GM12878 (cell line): Measurements from ENCODE around the gene SLC25A41. TPM values are rescaled to one million over a fixed set of nuclear protein-coding genes. Genes with fewer than 3 reads are reported as not detected.

Source experiments
- ATF7 ChIP-seq: fragments of 450-650 bp; IDR thresholded peaks from 2 replicates; pipeline ENCODE4 v1.6.1; 2016; ENCODE audit warnings: low read depth, mild to moderate bottlenecking
- BCL11A ChIP-seq: IDR thresholded peaks from 2 replicates; pipeline ENCODE4 v1.6.1; 2011; ENCODE audit warnings: low read depth, low read length
- BRCA1 ChIP-seq: IDR thresholded peaks from 2 replicates; pipeline ENCODE4 v1.6.1; 2011; ENCODE audit warnings: low read depth, low read length, improper control_type of control experiment
- E2F4 ChIP-seq: IDR thresholded peaks from 2 replicates; pipeline ENCODE4 v1.6.1; 2012; ENCODE audit warnings: low read depth, low read length, improper control_type of control experiment
- E2F8 ChIP-seq: fragments of 450-650 bp; IDR thresholded peaks from 2 replicates; pipeline ENCODE4 v1.6.1; 2018; ENCODE audit warnings: mild to moderate bottlenecking, low read depth, moderate library complexity; ENCODE audit not compliant: partially characterized antibody
- FOS ChIP-seq: IDR thresholded peaks from 3 replicates; pipeline ENCODE4 v1.6.1; 2011; ENCODE audit warnings: borderline replicate concordance; ENCODE audit not compliant: insufficient read length; ENCODE audit errors: extremely low read depth
- HDAC2 ChIP-seq: fragments of 200-600 bp; sonication (generic); IDR thresholded peaks from 2 replicates; pipeline ENCODE4 v1.6.1; 2017
- JUNB ChIP-seq: IDR thresholded peaks from 2 replicates; pipeline ENCODE4 v1.6.1; 2016; ENCODE audit warnings: antibody characterized with exemption, mild to moderate bottlenecking
- PRDM15 ChIP-seq: fragments of 450-650 bp; formaldehyde crosslinking; IDR thresholded peaks from 2 replicates; pipeline ENCODE4 v1.4.0; 2020; ENCODE audit warnings: mild to moderate bottlenecking, moderate library complexity
- RAD51 ChIP-seq: fragments of 450-650 bp; IDR thresholded peaks from 2 replicates; pipeline ENCODE4 v1.6.1; 2016; ENCODE audit warnings: moderate library complexity, mild to moderate bottlenecking, inconsistent platforms
- RCOR1 ChIP-seq: conservative IDR thresholded peaks from 2 replicates; pipeline ENCODE4 v1.6.1; 2012; ENCODE audit warnings: low read depth, low read length, improper control_type of control experiment
- STAT1 ChIP-seq: fragments of 450-650 bp; conservative IDR thresholded peaks from 2 replicates; pipeline ENCODE4 v1.6.1; 2014; ENCODE audit warnings: antibody characterized with exemption, mild to moderate bottlenecking
- SUPT20H ChIP-seq: IDR thresholded peaks from 2 replicates; pipeline ENCODE4 v1.6.1; 2011; ENCODE audit warnings: low read depth, mild to moderate bottlenecking, low read length, moderate library complexity, borderline replicate concordance; ENCODE audit not compliant: control insufficient read depth
- TAF1 ChIP-seq: IDR thresholded peaks from 2 replicates; pipeline ENCODE4 v1.6.1; 2011; ENCODE audit warnings: mild to moderate bottlenecking, low read depth, low read length, borderline replicate concordance
- ZBTB4 ChIP-seq: fragments of 450-650 bp; formaldehyde crosslinking; IDR thresholded peaks from 2 replicates; pipeline ENCODE4 v1.4.0; 2022; ENCODE audit warnings: mild to moderate bottlenecking, moderate library complexity
- ZSCAN29 ChIP-seq: fragments of 450-650 bp; IDR thresholded peaks from 2 replicates; pipeline ENCODE4 v1.6.1; 2017; ENCODE audit warnings: mild to moderate bottlenecking, moderate library complexity
- polyA plus RNA-seq, 11 experiments: library from polyadenylated mRNA; depleted of rRNA in 4 of 11; unstranded in 6 of 11; stranded (reverse) in 5 of 11; fragments of >200 nt; fragmentation: Nextera tagmentation in 4 of 11; fragmentation: Illumina TruSeq in 1 of 11; extraction: Ambion mirVana in 4 of 11; extraction: Trizol in 1 of 11; gene quantifications; 1 replicate in 1 of 11; 2 replicates in 10 of 11; pipeline versions ENCODE4 v1.2.1 to v1.2.3, GENCODE V29; 2011 to 2016; ENCODE audit warnings: inconsistent platforms in 2 of 11, missing spikeins in 2 of 11, low read depth in 1 of 11
- total RNA-seq, 4 experiments: library from RNA; depleted of rRNA in 3 of 4; stranded (reverse); fragments of >200 nt in 3 of 4; fragmentation: Illumina TruSeq in 1 of 4; extraction: Trizol in 1 of 4; gene quantifications; 2 replicates each; pipeline versions ENCODE4 v1.2.1 to v1.2.3, GENCODE V29; 2013 to 2021
- TF ChIP-seq, protein P1 (sequence below): fragments of 450-650 bp; IDR thresholded peaks from 2 replicates; pipeline ENCODE4 v1.6.1; 2014; ENCODE audit warnings: mild to moderate bottlenecking

SLC25A41 gene
- total and polyA plus RNA-seq, 10 of the 15 experiments (the other 5 are each of a cell fraction or from before 2014, with no cell fraction given) = 0.23 to 1.2 (median 0.43) TPM; not detected in 2

- TF ChIP-seq E2F8 (no peak), FOS (no peak), HDAC2 (no peak), RAD51 (no peak), STAT1 (0 out of 2 replicates have a peak, but pooled peaks have one; percentile 31), RCOR1 (no peak), E2F4 (no peak), TAF1 (peak; percentile 67), BCL11A (no peak), PRDM15 (CRISPR knock-in tag) (no peak), ZSCAN29 (peak; percentile 29; the same call in 1 of the 2 replicates), BRCA1 (no peak), JUNB (no peak), SUPT20H (no peak), ATF7 (peak; percentile 88), ZBTB4 (CRISPR knock-in tag) (no peak)
- TF ChIP-seq, protein P1, sequence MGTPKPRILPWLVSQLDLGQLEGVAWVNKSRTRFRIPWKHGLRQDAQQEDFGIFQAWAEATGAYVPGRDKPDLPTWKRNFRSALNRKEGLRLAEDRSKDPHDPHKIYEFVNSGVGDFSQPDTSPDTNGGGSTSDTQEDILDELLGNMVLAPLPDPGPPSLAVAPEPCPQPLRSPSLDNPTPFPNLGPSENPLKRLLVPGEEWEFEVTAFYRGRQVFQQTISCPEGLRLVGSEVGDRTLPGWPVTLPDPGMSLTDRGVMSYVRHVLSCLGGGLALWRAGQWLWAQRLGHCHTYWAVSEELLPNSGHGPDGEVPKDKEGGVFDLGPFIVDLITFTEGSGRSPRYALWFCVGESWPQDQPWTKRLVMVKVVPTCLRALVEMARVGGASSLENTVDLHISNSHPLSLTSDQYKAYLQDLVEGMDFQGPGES = no peak
These were observed 40.2 kb downstream of the SLC25A41 start, which contains the start of gene GTF2F1 (continued) for GRCh38 chr19:6393074-6393982.
